Fibroblast of mammary gland (primary cell): ENCODE results near the gene ZNF441.
"Not testable (repeated sequence)": the region's sequence is repeated elsewhere in the genome, so short reads cannot be mapped to it uniquely, and the experiment has no call there.

Source experiments
- DNase-seq: peaks from one replicate; pipeline ENCODE4 v3.0.0-alpha.2; 2010; ENCODE audit warnings: low read depth
- H3K4me3 ChIP-seq: 2 replicates; pipeline ENCODE4 v1.5.1; 2011; ENCODE audit warnings: low read depth, mild to moderate bottlenecking, low read length, moderate library complexity; ENCODE audit not compliant: control insufficient read depth
- TF ChIP-seq, protein P1 (sequence below): conservative IDR thresholded peaks from 2 replicates; pipeline ENCODE4 v1.5.1; 2011; ENCODE audit warnings: low read depth, low read length, inconsistent platforms; ENCODE audit not compliant: control insufficient read depth, insufficient read depth

The ZNF441 gene

DNA sequence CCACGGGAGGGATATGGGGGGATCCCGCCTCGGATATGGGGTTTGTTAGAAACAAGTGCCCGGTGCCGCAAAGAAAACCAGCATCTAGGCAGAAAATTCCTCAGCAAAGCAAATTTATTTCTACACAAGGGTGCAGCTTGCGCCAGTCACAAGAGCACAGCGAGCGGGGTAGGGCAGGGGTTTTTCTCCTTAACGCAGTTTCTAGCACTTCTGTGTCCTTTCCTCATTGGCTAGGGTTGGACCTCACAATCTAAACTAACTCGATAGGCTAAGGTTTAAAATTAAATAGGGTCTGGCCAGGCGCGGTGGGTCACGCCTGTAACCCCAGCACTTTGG is 47.9 kb downstream of the ZNF441 start:
- TF ChIP-seq, protein P1, sequence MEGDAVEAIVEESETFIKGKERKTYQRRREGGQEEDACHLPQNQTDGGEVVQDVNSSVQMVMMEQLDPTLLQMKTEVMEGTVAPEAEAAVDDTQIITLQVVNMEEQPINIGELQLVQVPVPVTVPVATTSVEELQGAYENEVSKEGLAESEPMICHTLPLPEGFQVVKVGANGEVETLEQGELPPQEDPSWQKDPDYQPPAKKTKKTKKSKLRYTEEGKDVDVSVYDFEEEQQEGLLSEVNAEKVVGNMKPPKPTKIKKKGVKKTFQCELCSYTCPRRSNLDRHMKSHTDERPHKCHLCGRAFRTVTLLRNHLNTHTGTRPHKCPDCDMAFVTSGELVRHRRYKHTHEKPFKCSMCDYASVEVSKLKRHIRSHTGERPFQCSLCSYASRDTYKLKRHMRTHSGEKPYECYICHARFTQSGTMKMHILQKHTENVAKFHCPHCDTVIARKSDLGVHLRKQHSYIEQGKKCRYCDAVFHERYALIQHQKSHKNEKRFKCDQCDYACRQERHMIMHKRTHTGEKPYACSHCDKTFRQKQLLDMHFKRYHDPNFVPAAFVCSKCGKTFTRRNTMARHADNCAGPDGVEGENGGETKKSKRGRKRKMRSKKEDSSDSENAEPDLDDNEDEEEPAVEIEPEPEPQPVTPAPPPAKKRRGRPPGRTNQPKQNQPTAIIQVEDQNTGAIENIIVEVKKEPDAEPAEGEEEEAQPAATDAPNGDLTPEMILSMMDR: no peak
- peak; percentile 53 for DNase-seq
- peak overlapping the region; percentile 92 for H3K4me3 ChIP-seq

DNA sequence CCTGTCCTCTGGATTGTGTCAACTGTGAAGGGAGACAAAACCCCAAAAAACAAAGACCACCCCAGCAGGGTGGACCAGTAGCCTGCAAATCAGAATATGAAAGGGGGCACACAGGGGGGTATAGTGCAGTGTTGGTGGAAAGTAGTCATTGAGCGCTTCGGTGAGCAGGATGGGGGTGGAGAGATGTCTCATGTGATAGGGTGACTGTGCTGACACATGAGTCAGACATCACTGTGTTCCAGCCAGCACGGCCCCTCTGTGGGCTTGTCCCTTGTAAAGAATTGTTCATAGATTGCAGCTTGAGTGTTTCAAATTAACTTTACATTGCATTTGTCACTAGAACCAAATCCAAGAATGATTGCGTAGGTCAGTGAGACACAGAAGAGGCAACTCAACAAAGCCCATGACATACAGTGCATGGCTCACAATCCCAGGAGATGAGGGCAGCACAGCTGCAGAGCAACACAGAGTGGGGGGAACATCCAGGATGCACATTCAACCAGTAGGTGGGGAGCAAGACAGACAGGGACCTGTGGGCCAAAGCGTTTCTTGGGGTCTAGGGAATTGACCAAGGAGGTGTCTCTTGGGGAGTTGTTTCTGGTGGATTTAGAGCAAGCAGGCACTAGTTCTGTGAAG is 54.8 kb downstream of the ZNF441 start:
- no peak overlapping the region for H3K4me3 ChIP-seq
- TF ChIP-seq, protein P1: no peak
- peak; percentile 80 for DNase-seq

DNA sequence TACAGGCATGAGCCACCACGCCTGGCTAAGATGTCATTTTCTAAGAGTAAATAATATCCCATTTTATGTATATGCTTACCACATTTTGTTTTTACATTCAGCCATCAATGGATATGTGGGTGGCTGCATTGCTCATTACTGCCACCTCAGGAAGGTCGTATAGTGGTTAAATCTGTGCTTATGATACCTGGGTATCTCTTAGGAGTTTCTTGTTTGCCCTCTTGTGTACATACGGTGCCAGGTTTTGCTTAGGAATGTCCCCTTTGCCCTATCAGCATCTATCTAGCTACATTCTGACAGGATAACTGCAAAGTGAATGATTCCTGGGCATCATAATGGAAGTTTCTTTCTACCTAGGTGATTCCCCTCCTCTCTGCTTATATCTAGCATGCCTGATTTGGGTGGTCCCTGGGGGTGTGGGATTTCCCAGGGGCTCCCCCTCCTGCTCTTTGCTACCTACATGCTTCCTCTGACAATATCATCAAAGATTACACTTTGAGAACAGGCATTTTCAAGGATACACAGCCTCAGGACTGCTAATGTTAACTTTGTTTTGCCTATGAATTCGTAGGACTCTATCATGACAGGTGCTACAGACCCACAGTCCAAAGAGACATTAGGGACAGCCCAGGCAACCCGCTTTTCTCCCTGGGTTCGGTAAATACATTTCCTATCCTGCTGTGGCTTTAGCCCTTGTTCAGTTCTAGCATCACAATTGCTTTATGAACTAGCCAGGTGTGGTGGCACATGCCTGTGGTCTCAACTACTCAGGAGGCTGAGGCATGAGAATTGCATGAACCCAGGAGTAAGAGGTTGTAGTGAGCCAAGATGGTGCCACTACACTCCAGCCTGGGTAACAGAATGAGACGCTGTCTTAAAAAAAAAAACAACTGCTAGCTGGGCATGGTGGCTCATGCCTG is 62.4 kb downstream of the ZNF441 start:
- DNase-seq, H3K4me3 ChIP-seq: not testable (repeated sequence)

DNA sequence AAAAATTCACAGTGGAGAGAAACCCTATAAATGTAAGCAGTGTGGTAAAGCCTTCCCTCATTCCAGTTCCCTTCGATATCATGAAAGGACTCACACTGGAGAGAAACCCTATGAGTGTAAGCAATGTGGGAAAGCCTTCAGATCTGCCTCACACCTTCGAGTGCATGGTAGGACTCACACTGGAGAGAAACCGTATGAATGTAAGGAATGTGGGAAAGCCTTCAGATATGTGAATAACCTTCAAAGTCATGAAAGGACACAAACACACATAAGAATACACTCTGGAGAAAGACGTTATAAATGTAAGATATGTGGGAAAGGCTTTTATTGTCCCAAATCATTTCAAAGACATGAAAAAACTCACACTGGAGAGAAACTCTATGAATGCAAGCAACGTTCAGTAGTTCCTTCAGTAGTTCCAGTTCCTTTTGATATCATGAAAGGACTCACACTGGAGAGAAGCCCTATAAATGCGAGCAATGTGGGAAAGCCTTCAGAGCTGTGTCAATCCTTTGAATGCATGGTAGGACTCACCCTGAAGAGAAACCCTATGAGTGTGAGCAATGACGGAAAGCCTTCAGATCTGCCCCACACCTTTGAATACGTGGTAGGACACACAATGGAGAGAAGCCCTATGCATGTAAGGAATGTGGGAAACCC is 65.6 kb downstream of the ZNF441 start:
- no peak overlapping the region for H3K4me3 ChIP-seq
- TF ChIP-seq, protein P1: no peak
- DNase-seq: no peak

DNA sequence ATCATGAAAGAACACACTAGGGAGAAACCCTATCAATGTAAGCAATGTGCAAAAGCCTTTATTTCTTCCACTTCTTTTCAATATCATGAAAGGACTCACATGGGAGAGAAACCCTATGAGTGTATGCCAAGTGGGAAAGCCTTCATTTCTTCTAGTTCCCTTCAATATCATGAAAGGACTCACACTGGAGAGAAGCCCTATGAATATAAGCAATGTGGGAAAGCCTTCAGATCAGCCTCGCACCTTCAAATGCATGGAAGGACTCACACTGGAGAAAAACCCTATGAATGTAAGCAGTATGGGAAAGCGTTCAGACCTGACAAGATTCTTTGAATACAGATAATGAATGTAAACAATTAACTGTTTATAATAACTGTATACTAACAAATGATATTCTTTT is 66.7 kb downstream of the ZNF441 start:
- DNase-seq: no peak
- no peak overlapping the region for H3K4me3 ChIP-seq
- TF ChIP-seq, protein P1: no peak
